Ishikawa (cell line): ENCODE data around the gene CAPN11.

Experiments used
- CREB1 ChIP-seq: IDR thresholded peaks from 2 replicates; pipeline ENCODE4 v1.6.1; 2012; ENCODE audit warnings: low read depth
- EP300 ChIP-seq: IDR thresholded peaks from 2 replicates; pipeline ENCODE4 v1.6.1; 2012; ENCODE audit warnings: borderline replicate concordance
- FOXM1 ChIP-seq: IDR thresholded peaks from 2 replicates; pipeline ENCODE4 v1.6.1; 2012; ENCODE audit warnings: low read depth, borderline replicate concordance
- MAX ChIP-seq: IDR thresholded peaks from 2 replicates; pipeline ENCODE4 v1.6.1; 2012
- RAD21 ChIP-seq: IDR thresholded peaks from 2 replicates; pipeline ENCODE4 v1.6.1; 2012; ENCODE audit warnings: low read depth
- TCF12 ChIP-seq: IDR thresholded peaks from 2 replicates; pipeline ENCODE4 v1.6.1; 2012; ENCODE audit warnings: low read depth
- YY1 ChIP-seq: IDR thresholded peaks from 2 replicates; pipeline ENCODE4 v1.6.1; 2012; ENCODE audit warnings: low read depth

GRCh38 chr6:44150317-44150917 is 8.2 kb upstream of the CAPN11 start:
- no peak for TF ChIP-seq MAX
- no peak for TF ChIP-seq YY1
- no peak for TF ChIP-seq CREB1
- no peak for TF ChIP-seq RAD21
- no peak for TF ChIP-seq EP300
- no peak for TF ChIP-seq TCF12
- TF ChIP-seq FOXM1 = no peak
